HUES64 (cell line): Measurements from ENCODE around the gene ACE.
A peak's percentile ranks its signal among the peaks of the same experiment; 100 is the strongest.

Source experiments
- H3K27ac ChIP-seq: 2 replicates; pipeline ENCODE4 v1.7.0; 2013; ENCODE audit warnings: low read depth, low read length, inconsistent platforms
- H3K27me3 ChIP-seq: 2 replicates; pipeline ENCODE4 v1.6.1; 2013; ENCODE audit warnings: mild to moderate bottlenecking, low read length; ENCODE audit not compliant: insufficient read depth
- H3K36me3 ChIP-seq: 2 replicates; pipeline ENCODE4 v1.6.1; 2013; ENCODE audit warnings: mild to moderate bottlenecking, low read length; ENCODE audit not compliant: insufficient read depth
- H3K4me1 ChIP-seq: 2 replicates; pipeline ENCODE4 v1.6.1; 2013; ENCODE audit warnings: mild to moderate bottlenecking, low read length, moderate library complexity; ENCODE audit not compliant: insufficient read depth
- H3K4me3 ChIP-seq: 2 replicates; pipeline ENCODE4 v1.5.1; 2013; ENCODE audit warnings: mild to moderate bottlenecking, low read length, moderate library complexity
- H3K9ac ChIP-seq: 2 replicates; pipeline ENCODE4 v1.6.1; 2013; ENCODE audit warnings: mild to moderate bottlenecking, low read depth, low read length
- H3K9me3 ChIP-seq: 2 replicates; pipeline ENCODE4 v1.6.1; 2013; ENCODE audit warnings: low read depth, low read length; ENCODE audit not compliant: insufficient read depth
- WGBS: fragments of 150-250, 120-280 bp; methylation state at CpG from one replicate; pipeline ENCODE4 v1.1.7; 2013; ENCODE audit warnings: missing lambda C conversion rate; 5-methylcytosine and 5-hydroxymethylcytosine counted together

Gene ACE

DNA sequence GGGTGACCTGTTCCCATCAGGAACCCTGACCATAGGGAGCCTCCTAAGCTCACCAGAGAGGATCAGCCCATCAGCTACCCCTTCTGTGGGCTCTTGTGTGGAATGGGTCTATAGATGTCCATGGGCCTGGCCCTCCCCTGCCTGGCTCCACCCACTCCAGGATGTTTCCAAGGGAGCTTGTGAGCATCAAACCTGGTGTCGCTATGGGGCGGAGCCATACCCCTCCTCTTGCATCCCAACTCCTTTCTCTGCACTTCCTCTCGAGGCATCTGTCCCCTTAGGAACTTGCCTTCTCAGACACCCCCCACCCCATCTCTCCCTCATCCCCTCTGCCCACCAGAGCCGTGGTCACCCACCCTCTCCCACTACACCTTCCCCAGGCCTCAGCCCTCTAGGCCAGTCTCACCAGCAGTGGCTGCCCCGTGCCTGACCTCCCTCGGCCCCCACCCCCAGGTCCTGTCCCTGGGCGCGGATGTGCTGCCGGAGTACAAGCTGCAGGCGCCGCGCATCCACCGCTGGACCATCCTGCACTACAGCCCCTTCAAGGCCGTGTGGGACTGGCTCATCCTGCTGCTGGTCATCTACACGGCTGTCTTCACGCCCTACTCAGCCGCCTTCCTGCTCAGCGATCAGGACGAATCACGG, 56.7 kb downstream of the ACE start:
- no peak overlapping the region for H3K27ac ChIP-seq
- peaks cover 17% of the 10 kb centered on the region for H3K27me3 ChIP-seq
- no peaks in the 10 kb centered on the region for H3K36me3 ChIP-seq
- no peaks in the 10 kb centered on the region for H3K4me1 ChIP-seq
- H3K9ac ChIP-seq, result no peak overlapping the region
- H3K4me3 ChIP-seq, result no peak overlapping the region
- no peaks in the 10 kb centered on the region for H3K9me3 ChIP-seq
- WGBS, result 92% methylated on average over 20 of the region's 20 CpGs

DNA sequence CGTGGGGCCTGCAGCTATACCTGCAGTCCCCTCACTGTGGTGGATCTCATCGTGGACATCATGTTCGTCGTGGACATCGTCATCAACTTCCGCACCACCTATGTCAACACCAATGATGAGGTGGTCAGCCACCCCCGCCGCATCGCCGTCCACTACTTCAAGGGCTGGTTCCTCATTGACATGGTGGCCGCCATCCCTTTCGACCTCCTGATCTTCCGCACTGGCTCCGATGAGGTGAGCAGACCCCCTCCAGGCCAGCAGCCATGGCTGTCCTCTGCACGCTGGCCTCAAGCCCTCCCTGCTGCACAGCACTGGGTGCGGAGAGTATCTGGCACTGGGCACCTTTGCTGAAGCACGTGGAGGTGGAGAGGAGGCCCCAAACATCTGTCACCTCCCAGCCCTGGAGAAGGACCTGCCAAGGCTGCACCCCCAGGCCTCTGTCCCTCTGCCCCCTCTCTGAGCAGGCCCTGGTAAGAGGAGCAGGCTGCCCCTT, 57.3 kb downstream of the ACE start:
- peaks cover 22% of the 10 kb centered on the region for H3K27me3 ChIP-seq
- no peak overlapping the region for H3K27ac ChIP-seq
- no peaks in the 10 kb centered on the region for H3K36me3 ChIP-seq
- H3K9me3 ChIP-seq, result no peaks in the 10 kb centered on the region
- WGBS, result 95% methylated on average over 17 of the region's 17 CpGs
- H3K9ac ChIP-seq, result no peak overlapping the region
- no peak overlapping the region for H3K4me3 ChIP-seq
- no peaks in the 10 kb centered on the region for H3K4me1 ChIP-seq

DNA sequence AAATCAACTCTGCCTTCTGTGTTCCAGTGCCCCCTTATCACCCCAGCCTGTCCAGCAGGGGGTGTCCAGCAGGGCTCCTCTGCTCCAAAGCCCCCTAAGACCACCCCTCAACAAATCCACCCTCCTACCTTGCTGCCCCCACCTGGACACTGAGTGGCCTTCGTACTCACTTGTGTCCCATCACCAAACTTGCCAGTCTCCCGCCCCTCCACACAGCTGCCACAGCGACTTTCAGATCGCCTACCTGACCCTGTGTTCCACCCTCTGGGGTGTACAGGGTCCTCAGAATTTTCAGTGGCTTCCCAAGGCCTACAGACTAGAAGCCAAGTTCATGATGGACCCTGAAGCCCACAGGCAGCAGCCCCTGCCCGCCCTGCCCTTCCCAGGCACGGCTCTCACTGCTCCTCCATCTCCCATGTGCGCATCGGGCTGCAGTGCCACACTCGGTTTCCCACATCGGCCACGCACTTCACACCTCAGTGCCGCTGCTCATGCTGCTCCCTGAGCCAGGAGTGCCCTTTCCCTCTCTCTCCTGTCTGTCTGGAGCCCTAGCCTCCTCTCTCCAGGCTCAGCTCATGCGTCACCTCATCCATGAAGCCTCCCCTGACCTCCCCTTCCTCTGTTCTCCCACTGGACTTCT, 58.1 kb downstream of the ACE start:
- Histone ChIP-seq H3K9me3 (no peaks in the 10 kb centered on the region), H3K9ac (no peak overlapping the region), H3K27ac (no peak overlapping the region), H3K4me3 (no peak overlapping the region), H3K4me1 (no peaks in the 10 kb centered on the region), H3K36me3 (no peaks in the 10 kb centered on the region), H3K27me3 (peaks cover 30% of the 10 kb centered on the region)
- 90% methylated on average over 13 of the region's 13 CpGs for WGBS

DNA sequence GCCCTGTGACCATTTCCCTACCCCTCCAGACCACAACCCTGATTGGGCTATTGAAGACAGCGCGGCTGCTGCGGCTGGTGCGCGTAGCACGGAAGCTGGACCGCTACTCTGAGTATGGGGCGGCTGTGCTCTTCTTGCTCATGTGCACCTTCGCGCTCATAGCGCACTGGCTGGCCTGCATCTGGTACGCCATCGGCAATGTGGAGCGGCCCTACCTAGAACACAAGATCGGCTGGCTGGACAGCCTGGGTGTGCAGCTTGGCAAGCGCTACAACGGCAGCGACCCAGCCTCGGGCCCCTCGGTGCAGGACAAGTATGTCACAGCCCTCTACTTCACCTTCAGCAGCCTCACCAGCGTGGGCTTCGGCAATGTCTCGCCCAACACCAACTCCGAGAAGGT, 58.8 kb downstream of the ACE start:
- Histone ChIP-seq H3K27ac (no peak overlapping the region), H3K9ac (no peak overlapping the region), H3K9me3 (no peaks in the 10 kb centered on the region), H3K27me3 (peaks cover 30% of the 10 kb centered on the region), H3K4me1 (no peaks in the 10 kb centered on the region), H3K36me3 (no peaks in the 10 kb centered on the region), H3K4me3 (no peak overlapping the region)
- 96% methylated on average over 24 of the region's 24 CpGs for WGBS

DNA sequence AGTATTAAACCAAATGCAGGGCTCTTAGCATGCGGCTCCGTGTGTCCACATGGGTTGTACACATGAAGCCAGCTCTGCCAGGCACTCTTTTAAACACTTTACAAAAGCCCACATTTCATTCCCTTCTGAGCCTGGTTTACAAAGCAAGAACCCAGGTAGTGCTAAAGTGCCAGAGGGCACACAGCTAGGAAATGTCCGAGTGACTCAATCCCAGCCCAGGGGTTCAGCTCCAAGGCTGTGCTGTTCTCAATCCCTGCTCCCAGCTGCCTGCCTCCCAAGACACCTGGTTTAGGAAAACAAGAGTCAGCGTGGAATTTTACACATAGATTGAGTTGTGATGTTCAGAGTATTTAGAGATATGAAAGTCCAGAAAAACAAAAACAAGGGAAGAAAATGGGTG, 60.1 kb downstream of the ACE start:
- Histone ChIP-seq H3K4me3 (no peak overlapping the region), H3K9me3 (no peaks in the 10 kb centered on the region), H3K27ac (no peak overlapping the region), H3K27me3 (peaks cover 30% of the 10 kb centered on the region), H3K36me3 (no peaks in the 10 kb centered on the region), H3K9ac (no peak overlapping the region), H3K4me1 (no peaks in the 10 kb centered on the region)
- whole genome bisulfite sequencing, result 91% methylated on average over 4 of the region's 4 CpGs

DNA sequence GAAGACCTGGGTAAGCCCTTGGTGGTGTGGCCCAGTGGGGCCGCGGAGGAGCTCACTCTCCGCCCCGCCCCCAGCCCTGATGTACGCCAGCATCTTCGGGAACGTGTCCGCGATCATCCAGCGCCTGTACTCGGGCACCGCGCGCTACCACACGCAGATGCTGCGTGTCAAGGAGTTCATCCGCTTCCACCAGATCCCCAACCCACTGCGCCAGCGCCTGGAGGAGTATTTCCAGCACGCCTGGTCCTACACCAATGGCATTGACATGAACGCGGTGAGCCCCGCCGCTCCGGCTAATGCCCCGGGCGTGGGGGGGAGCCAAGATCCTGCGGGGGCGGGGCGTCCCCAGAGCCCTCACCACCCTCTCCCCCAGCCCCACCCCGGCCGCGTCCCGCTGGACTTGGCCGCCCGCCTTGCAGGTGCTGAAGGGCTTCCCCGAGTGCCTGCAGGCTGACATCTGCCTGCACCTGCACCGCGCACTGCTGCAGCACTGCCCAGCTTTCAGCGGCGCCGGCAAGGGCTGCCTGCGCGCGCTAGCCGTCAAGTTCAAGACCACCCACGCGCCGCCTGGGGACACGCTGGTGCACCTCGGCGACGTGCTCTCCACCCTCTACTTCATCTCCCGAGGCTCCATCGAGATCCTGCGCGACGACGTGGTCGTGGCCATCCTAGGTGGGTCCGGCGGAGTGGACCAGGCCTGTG, 61.3 kb downstream of the ACE start:
- Histone ChIP-seq H3K4me3 (peak overlapping the region; percentile 38), H3K4me1 (no peaks in the 10 kb centered on the region), H3K36me3 (no peaks in the 10 kb centered on the region), H3K27me3 (peaks cover 30% of the 10 kb centered on the region), H3K9me3 (no peaks in the 10 kb centered on the region), H3K27ac (no peak overlapping the region), H3K9ac (no peak overlapping the region)
- WGBS, result 61% methylated on average over 62 of the region's 62 CpGs

DNA sequence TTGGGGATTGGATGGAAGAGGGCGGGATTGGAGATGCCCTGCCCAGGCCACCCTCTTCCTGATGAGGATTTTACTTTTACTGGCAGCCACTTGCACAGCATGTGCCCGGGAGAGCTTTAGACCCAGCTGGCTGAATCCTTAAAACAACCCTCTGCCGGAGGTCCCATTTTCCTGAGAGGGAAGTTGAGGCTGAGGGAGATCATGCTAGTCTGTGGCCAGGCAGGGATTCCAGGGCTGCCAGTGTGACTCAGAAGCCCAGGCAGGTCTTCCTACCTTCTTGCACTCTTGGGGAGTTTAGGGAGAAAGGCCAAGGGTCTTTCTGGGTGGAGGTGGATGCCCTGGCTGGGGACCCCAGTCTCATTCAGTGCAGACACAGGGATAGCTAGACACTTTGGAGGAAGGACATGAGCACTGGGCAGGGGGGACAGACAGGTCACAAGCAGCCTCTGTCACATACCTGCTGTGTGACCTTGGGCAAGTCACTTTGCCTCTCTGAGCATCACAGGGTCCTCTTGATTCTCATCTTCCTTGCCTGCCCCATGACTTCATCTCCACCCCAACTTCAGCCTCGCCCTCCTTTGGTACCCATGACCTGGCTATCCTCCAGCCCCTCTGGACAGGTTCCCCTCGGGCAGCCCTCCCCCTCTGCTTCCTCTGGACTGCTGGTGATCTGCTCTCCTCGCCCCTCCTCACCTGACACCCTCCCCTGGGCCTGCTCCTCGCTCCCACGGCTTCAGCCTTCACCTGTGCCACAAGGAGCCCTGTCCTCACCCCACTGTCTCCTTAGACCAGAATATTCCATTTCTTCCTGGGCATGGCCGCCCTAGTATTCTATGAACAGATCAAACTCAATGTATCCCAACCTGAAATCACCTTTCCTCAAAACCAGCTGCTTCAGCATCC, 62.1 kb downstream of the ACE start:
- Histone ChIP-seq H3K4me1 (0 out of 2 replicates have a peak, but pooled peaks cover 2% of the 10 kb centered on the region), H3K9me3 (no peaks in the 10 kb centered on the region), H3K27ac (no peak overlapping the region), H3K27me3 (peaks cover 30% of the 10 kb centered on the region), H3K4me3 (peak overlapping the region; percentile 38; the same call in 1 of the 2 replicates), H3K9ac (no peak overlapping the region), H3K36me3 (no peaks in the 10 kb centered on the region)
- 84% methylated on average over 9 of the region's 9 CpGs for WGBS

DNA sequence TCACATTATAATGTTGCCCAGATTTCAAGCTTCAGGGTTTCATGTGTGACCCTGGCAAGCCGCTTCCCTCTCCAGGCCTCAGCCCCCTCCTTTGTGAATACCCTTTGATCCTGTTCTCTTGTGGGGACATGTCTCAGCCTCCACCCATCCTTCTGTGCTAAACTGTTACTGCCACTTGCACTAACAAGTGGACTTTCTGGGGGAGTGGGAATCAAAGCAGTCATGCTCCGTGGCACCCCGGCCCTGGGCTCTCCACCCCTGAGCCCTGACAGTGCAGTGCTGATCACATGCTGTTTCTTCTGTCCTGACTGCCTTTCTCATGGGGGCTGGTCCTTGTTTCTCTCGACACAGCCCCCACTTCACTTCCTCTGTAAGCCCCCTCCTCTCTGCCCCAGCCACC, 63.7 kb downstream of the ACE start:
- Histone ChIP-seq H3K4me3 (no peak overlapping the region), H3K36me3 (no peaks in the 10 kb centered on the region), H3K27ac (no peak overlapping the region), H3K4me1 (0 out of 2 replicates have a peak, but pooled peaks cover 6% of the 10 kb centered on the region), H3K9ac (no peak overlapping the region), H3K27me3 (peaks cover 30% of the 10 kb centered on the region), H3K9me3 (no peaks in the 10 kb centered on the region)
- 75% methylated on average over 4 of the region's 4 CpGs for WGBS

DNA sequence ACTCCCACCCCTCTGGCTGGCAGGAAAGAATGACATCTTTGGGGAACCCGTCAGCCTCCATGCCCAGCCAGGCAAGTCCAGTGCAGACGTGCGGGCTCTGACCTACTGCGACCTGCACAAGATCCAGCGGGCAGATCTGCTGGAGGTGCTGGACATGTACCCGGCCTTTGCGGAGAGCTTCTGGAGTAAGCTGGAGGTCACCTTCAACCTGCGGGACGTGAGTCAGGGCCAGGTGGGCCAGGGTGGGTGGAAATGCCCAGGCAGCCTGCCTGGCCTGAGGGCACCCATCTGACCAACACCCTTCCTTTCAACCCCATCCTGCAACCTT, 65.3 kb downstream of the ACE start:
- Histone ChIP-seq H3K9me3 (no peaks in the 10 kb centered on the region), H3K36me3 (no peaks in the 10 kb centered on the region), H3K27ac (no peak overlapping the region), H3K27me3 (peaks cover 27% of the 10 kb centered on the region), H3K4me3 (no peak overlapping the region), H3K9ac (no peak overlapping the region), H3K4me1 (0 out of 2 replicates have a peak, but pooled peaks cover 6% of the 10 kb centered on the region)
- WGBS, result 94% methylated on average over 9 of the region's 9 CpGs

DNA sequence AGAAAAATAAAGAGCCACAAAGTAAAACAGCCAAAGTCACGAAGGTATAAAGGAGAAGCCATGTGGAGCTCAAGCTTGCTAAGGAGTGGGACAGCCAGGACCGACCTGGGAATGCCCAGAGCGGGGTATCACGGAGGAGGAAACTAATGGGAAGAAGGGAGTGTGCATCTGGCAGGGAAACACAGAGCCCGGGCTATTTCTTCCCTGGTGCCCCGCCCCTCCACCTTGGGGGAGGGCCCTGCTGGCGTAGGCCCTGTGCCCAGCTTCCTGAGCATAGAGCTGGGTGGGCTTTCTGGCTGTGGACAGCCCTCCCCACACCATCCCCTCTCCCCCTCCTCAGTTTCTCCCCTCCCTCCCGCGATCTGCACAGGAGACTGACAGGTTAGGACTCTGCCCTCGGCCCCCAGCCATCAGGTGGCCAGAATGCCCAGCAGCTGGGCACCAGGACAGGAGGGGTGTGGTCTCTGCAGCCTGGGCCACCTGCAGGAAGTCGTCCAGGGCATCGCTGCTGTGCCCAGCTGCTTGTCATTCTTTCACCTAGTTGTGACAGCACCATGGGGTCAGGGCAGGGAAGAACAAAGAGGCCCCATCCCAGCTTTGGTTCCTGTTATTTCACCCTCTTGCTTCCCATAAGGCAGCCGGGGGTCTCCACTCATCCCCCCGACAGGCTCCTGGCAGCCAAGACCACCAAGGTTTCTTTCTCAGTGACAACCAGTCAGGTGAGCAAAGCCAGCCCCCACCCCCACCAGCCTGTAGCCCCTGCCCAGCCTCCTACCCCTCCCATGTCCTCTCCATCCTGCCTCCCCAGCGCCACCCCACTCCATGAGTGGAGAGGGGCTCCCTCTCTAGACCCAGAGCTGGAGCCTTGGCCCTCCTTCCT, 66.3 kb downstream of the ACE start:
- Histone ChIP-seq H3K9me3 (no peaks in the 10 kb centered on the region), H3K27me3 (peaks cover 17% of the 10 kb centered on the region), H3K27ac (no peak overlapping the region), H3K4me1 (0 out of 2 replicates have a peak, but pooled peaks cover 6% of the 10 kb centered on the region), H3K36me3 (no peaks in the 10 kb centered on the region), H3K4me3 (no peak overlapping the region), H3K9ac (no peak overlapping the region)
- WGBS, result 75% methylated on average over 15 of the region's 15 CpGs
